ENCODE measurements around the gene HMGB1. TPM values are rescaled to one million over a fixed set of nuclear protein-coding genes. Genes with fewer than 3 reads are reported as not detected.
A peak's percentile ranks its signal among the peaks of the same experiment; 100 is the strongest.

Gene HMGB1
- 313 TPM for total RNA-seq

DNA sequence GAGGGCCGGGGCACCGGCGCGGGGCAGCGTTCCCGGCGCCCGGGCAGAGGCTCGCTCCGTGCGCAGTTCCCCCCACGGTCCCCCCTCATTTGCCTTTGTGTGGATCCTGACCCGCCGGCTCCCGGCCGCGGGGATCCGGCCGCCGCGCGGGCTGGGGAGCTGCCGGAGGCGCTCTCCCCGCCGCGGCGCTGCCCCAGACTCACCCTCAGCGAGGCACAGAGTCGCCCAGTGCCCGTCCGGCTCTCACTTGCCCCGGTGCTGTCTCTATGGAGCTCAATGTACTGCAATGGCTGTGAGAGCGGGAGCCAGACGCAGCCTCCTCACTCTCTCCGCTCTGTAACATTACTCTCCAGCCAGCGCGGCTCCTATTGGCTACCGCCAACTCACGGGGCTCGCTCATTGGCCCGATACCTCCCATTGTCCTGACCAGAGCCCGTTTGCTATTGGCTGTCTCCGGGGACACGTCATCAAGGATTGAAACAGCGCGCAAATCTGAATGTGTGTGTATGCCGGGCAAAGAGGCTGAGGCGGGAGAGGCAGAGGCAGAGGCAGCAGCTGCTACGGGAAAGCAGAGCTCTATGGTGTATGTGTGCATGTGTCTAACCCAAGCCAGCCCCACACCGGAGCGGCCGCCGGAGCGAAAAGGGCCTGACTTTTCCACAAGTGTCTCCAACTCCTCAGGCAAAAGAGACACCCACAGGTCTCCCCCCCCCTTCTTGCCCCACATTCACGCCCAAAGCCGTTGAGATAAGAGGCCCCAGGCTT lies at the start of gene HMGB1:
HMGB1 (minus strand) TSS at position 344 of the 765 bp plus-strand sequence. CDS start 2,256 bp downstream, outside the sequence.
- Histone ChIP-seq H3K4me1 (ENCODE audit: insufficient read depth, low read length) (peaks cover 30% of the 10 kb centered on the region), H3K4me3 (ENCODE audit: low read length) (peak within 1 kb of the TSS; percentile 94), H3K9me3 (ENCODE audit: low read depth, low read length) (no peaks in the 10 kb centered on the region), H3K27me3 (ENCODE audit: insufficient read depth, low read length) (no peaks in the 10 kb centered on the region)

DNA sequence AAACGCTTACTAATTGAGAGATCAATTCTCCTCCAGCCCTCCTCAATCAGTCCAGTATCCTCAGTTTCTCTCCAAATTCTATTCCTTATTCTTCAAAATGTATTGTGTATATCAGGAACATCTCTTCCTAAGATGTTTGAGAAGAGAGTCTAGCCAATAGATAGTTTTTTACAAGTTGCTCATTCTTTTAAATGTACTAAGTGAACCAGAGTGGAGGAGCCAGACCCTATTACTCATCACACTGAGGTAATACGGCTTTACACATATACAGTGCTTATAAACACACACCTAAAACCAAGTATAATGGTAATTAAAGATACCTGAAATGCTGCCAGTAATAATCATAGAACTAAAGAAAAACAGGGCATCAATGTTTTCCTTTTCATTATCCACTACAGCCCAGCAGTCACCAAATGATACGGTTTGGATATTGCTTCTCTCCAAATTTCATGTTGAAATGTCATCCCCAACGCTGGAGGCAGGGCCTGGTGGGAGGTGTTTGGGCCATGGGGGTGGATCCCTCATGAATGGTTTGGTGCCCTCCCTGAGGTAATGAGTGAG lies 45.2 kb upstream of the HMGB1 start:
- H3K9me3 ChIP-seq (ENCODE audit: low read depth, low read length): no peaks in the 10 kb centered on the region
- H3K4me3 ChIP-seq (ENCODE audit: low read length): no peak overlapping the region
- H3K4me1 ChIP-seq (ENCODE audit: insufficient read depth, low read length): no peaks in the 10 kb centered on the region
- H3K27me3 ChIP-seq (ENCODE audit: insufficient read depth, low read length): no peaks in the 10 kb centered on the region

DNA sequence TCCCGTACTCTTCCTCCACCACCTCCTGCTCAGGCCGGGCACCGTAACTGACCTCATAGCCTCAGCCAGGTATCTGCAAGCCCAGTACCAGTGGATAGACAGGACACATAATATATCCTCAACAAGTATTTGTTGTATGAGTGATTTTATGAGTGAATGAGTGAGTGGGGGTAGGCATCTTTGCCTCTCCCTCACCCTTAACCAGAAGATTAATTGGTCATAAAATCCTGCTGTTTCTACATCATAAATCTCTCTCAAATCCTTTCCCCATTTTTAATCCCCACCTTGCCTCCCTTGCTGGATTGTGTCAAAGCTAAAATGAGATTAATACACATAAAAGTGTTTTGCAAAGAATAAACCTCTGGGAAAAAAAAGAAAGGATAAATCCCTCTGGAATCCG lies 44.4 kb upstream of the HMGB1 start:
- H3K27me3 ChIP-seq (ENCODE audit: insufficient read depth, low read length): no peaks in the 10 kb centered on the region
- no peaks in the 10 kb centered on the region for H3K9me3 ChIP-seq (ENCODE audit: low read depth, low read length)
- no peak overlapping the region for H3K4me3 ChIP-seq (ENCODE audit: low read length)
- no peaks in the 10 kb centered on the region for H3K4me1 ChIP-seq (ENCODE audit: insufficient read depth, low read length)

DNA sequence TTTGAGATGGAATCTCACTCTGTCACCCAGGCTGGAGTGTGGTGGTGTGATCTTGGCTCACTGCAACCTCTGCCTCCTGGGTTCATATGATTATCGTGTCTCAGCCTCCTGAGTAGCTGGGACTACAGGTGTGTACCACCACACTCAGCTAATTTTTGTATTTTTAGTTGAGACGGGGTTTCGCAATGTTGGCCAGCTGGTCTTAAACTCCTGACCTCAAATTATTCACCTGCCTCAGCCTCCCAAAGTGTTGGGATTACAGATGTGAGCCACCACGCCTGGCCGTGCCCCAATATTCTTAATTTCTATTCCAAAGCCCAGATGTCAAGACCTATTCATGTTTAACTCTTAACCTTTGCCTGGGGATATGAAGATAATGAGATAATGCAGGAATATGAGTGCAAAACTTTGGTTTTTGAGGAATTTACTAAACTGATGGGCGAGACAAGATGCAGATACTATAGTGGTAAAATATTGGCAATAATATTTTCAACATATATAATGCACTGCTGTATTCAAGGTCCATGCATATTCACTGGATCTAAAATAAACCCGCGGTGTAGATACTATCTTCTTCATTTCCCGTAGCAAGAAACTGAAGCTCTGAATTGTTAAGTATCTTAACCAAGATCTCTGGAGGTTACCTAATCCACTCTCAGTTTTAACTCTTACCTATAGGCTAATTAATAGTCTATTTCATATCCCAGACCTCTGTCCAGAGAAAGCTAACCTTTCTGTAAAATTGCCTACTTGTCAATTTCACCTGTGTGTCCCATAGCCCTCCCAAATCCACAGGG lies 43.7 kb upstream of the HMGB1 start:
- Histone ChIP-seq H3K4me1 (ENCODE audit: insufficient read depth, low read length) (no peaks in the 10 kb centered on the region), H3K27me3 (ENCODE audit: insufficient read depth, low read length) (no peaks in the 10 kb centered on the region), H3K9me3 (ENCODE audit: low read depth, low read length) (no peaks in the 10 kb centered on the region), H3K4me3 (ENCODE audit: low read length) (no peak overlapping the region)

DNA sequence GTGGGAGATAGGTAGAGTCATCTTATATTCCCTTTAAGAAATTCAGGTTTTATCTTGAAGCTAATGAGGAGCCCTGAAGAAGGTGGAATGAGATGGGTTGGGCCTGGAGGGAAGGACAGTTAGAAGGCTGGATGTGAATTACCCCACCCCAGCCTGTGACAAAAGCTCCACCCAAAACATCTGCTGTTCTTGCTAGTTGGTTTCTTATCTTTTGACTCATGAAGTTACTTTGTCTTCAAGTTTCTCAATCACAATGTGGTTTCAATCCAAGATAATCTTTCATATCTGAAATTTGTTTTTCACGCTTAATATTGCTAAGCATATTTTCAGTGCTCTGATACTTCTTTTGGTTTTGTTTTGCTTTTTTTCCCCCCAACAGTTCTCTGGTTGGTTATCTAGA lies 38.3 kb upstream of the HMGB1 start:
- Histone ChIP-seq H3K9me3 (ENCODE audit: low read depth, low read length) (no peaks in the 10 kb centered on the region), H3K4me1 (ENCODE audit: insufficient read depth, low read length) (no peaks in the 10 kb centered on the region), H3K27me3 (ENCODE audit: insufficient read depth, low read length) (no peaks in the 10 kb centered on the region), H3K4me3 (ENCODE audit: low read length) (no peak overlapping the region)

DNA sequence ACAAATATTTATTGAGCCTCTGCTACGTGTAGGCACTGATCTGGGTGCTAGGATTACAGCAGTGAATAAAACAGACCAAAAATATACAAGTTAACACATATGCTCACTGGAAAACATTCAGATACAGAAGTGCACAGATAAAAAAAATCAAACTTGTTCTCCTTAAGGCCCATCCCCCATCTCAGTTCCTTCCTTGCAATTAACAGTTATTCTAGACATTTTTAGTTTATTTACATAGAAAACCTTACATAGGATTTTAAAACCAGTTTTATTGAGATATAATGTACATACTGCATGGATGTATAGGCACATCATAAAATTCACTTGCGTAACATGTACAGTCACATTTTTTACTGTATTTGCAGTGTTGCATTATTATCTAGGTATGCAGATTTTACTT lies 36.5 kb upstream of the HMGB1 start:
- H3K27me3 ChIP-seq (ENCODE audit: insufficient read depth, low read length): no peaks in the 10 kb centered on the region
- H3K4me3 ChIP-seq (ENCODE audit: low read length): no peak overlapping the region
- no peaks in the 10 kb centered on the region for H3K4me1 ChIP-seq (ENCODE audit: insufficient read depth, low read length)
- H3K9me3 ChIP-seq (ENCODE audit: low read depth, low read length): no peaks in the 10 kb centered on the region

DNA sequence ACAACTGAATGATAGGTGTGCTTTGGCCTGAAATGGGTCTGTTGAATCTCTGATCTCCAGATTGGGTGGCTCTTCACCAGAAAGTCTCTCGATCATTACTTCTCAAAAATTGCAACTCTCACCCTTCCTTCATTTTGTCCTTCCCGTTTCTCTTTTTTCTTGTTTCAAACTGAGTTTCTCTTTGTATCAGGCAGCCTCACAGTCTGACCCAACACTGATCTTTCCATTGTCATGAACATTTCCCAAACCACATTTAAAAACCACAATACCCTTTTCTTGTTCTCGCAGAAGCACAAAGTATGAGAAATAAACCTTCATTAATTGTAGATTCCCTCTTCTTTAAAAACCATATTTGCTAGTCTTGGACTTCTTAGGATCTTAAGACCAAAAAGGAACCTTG lies 33.6 kb upstream of the HMGB1 start:
- Histone ChIP-seq H3K9me3 (ENCODE audit: low read depth, low read length) (no peaks in the 10 kb centered on the region), H3K4me3 (ENCODE audit: low read length) (no peak overlapping the region), H3K27me3 (ENCODE audit: insufficient read depth, low read length) (no peaks in the 10 kb centered on the region), H3K4me1 (ENCODE audit: insufficient read depth, low read length) (no peaks in the 10 kb centered on the region)

DNA sequence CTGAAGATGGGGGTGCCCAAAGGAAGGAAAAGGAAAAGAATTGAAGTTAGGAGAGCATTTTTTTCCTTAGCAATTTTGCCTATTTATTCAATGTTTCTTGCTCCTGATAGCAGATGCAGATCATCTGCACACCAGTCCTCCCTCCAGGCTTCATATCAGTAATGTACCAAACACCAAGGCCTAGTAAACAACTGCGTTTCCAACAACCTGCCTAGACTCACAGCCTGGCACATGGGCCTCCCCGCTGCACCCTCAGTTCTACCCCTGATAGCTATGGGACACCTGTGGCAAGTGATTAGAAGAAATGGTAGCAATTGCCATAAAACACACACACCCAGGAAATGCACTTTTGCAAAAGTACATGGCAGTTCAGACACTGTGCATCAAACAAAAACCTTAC lies 30.4 kb upstream of the HMGB1 start:
- Histone ChIP-seq H3K9me3 (ENCODE audit: low read depth, low read length) (no peaks in the 10 kb centered on the region), H3K4me1 (ENCODE audit: insufficient read depth, low read length) (no peaks in the 10 kb centered on the region), H3K4me3 (ENCODE audit: low read length) (no peak overlapping the region), H3K27me3 (ENCODE audit: insufficient read depth, low read length) (no peaks in the 10 kb centered on the region)

DNA sequence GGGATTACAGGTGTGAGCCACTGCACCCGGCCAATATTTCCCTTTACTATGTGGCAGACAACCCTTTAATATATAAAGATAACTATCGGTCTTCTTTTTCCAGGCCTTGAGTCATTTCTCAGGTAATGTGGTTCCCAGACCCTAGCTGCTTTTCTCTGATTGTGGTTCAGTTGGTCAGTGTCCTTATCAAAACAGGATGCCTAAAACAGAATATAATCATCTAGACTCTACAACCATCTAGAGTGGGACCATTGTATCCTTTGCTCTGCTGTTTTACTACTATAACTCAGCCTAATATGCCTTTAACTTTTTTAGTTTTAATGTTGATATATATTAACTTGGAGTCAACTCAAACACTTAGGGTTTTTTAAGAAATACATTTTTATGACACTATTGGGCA lies 30.0 kb upstream of the HMGB1 start:
- no peaks in the 10 kb centered on the region for H3K27me3 ChIP-seq (ENCODE audit: insufficient read depth, low read length)
- H3K9me3 ChIP-seq (ENCODE audit: low read depth, low read length): no peaks in the 10 kb centered on the region
- no peak overlapping the region for H3K4me3 ChIP-seq (ENCODE audit: low read length)
- H3K4me1 ChIP-seq (ENCODE audit: insufficient read depth, low read length): no peaks in the 10 kb centered on the region

DNA sequence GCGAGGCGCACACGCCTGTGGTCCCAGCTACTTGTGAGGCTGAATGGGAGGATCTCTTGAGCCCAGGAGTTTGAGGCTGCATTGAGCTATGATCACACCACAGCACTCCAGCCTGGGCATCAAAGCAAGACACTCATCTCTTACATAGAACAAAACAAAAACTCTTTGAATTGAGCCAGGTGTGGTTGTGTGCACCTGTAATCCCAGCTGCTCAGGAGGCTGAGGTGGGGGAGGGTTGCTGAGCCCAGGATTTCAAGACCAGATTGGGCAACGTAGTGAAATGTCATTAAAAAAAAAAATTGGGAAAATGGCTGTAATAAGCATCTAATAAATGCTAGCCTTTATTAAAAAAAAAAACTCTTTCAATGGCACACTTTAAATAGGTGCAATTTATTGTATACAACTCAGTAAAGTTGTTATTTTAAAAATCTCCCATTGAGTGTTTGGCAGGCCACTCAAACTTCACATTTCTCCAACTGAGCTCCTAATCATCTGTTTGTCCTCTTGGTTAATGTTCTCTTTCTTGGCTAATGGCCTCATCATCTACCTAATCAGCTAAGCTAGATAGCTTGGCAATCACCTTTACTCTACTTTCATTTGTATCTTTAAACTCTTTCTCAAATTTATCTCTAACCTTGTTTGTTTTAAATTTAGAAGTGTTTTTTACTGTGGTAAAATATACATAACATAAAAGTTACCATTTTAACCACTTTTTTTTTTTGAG lies 28.1 kb upstream of the HMGB1 start:
- H3K4me1 ChIP-seq (ENCODE audit: insufficient read depth, low read length): no peaks in the 10 kb centered on the region
- no peaks in the 10 kb centered on the region for H3K27me3 ChIP-seq (ENCODE audit: insufficient read depth, low read length)
- no peaks in the 10 kb centered on the region for H3K9me3 ChIP-seq (ENCODE audit: low read depth, low read length)
- no peak overlapping the region for H3K4me3 ChIP-seq (ENCODE audit: low read length)

DNA sequence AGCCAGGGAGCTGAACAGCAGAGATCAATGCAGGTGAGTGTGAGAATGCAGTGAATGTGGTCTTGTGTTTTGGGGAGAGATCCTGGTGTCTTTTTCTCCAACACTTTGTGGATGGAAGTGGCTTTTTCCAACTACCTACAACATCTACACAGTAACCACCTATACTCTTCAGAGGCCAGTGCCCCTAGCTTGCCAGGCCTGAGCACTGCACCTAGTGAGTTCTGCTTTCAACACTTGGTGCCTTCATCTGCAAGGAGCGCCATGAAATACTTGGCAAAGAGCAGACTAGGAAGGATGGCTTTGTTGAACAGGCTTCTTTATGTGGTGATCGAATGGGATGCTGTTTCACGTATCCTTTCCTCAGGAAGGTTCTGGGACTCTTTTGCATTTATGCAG lies 21.3 kb upstream of the HMGB1 start:
- H3K27me3 ChIP-seq (ENCODE audit: insufficient read depth, low read length): no peaks in the 10 kb centered on the region
- no peaks in the 10 kb centered on the region for H3K4me1 ChIP-seq (ENCODE audit: insufficient read depth, low read length)
- no peaks in the 10 kb centered on the region for H3K9me3 ChIP-seq (ENCODE audit: low read depth, low read length)
- no peak overlapping the region for H3K4me3 ChIP-seq (ENCODE audit: low read length)

DNA sequence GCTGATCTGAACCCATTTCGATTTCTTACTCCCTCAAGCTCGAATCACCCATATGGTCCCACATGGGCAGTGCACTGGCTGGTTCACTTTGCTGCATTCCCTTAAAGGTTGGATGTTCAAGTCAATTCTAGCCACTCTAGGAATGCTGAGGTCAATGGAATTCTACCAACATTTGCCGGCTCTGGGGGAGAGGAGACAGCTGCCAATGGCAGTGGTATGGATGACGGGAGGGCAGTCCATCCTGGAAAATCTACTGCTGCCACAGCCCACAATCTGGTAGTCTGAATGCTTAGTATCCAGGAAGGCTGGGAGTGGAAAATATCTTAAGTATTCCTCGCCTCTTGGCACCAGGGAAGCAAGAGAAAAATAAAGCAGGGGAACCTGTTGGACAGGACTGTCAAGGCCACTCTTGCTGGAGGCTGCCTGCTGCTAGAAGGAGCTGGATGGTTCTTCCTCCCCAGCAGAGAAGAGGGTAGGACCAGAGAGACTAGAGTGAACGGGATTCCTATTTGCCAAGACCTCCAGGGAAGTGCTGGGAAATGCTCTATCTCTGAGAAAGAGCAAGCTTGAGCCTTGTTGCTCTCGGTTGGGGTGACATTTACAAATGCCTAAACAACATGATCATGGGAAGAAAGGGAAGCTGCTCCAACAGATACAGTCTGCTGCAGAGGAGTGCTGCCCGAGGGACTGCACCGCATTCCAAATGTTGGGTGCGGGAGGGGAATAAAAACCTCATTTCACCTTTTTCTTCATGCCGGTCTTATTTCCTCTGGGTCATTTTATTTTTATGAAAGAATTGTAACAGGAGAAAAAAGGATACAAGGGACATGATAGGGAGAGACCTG lies 20.7 kb upstream of the HMGB1 start:
- Histone ChIP-seq H3K9me3 (ENCODE audit: low read depth, low read length) (no peaks in the 10 kb centered on the region), H3K4me3 (ENCODE audit: low read length) (no peak overlapping the region), H3K4me1 (ENCODE audit: insufficient read depth, low read length) (no peaks in the 10 kb centered on the region), H3K27me3 (ENCODE audit: insufficient read depth, low read length) (no peaks in the 10 kb centered on the region)

DNA sequence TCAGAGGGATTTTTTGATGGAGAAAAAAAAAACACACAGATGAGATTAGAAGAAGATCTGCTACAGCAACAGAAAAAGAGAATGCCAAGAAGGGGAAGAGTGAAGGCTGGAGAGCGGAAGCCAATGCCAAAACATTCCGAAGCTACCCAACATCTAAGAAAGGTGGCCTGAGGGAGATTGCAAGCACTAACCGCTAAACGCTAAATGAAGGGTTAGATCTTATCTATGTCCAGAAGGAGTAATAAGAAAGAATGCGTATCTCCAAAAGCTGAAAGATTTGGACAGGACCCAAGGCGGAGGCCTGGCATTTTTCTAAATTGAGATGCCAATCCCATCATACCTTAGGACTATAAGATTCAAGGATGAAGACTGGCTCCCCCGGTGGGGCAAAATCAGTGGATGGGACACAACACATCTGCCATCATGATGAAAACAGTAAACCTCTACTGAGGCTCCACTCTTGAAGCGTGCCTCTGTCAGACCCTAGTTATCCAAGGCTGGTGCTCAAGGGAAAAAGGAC lies 15.6 kb upstream of the HMGB1 start:
- Histone ChIP-seq H3K4me3 (ENCODE audit: low read length) (no peak overlapping the region), H3K9me3 (ENCODE audit: low read depth, low read length) (no peaks in the 10 kb centered on the region), H3K27me3 (ENCODE audit: insufficient read depth, low read length) (no peaks in the 10 kb centered on the region), H3K4me1 (ENCODE audit: insufficient read depth, low read length) (peaks cover 8% of the 10 kb centered on the region)

DNA sequence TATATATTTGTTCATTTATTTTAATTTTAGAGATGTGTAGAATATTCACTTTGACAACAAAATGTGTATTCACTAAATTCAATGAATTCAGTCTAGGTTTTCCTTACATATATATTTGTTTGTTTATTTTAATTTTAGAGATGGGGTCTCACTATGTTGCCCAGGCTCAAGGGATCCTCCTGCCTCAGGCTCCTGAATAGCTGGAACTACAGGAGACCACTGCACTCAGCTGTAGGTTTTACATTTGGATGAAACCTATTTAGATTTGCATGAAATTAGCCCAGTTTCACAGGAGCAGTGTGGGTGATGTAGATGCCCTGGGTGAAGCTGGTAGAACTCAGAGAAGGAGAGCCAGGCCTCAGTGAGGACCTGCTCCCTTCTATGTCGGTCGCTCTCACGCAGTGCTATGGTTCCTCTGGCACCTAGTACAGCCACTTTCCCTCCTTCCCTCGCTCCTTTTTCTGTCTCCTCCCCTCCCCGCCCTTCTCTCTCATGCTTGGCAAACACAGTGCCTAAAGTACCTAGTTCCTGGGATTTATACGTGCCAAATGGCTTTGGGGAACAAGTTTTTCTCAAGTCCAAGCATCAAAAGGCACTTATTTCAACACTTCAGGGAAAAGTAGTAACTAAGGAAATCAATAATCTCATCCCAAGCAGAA lies 14.7 kb upstream of the HMGB1 start:
- no peak overlapping the region for H3K4me3 ChIP-seq (ENCODE audit: low read length)
- peaks cover 8% of the 10 kb centered on the region for H3K4me1 ChIP-seq (ENCODE audit: insufficient read depth, low read length)
- H3K27me3 ChIP-seq (ENCODE audit: insufficient read depth, low read length): no peaks in the 10 kb centered on the region
- H3K9me3 ChIP-seq (ENCODE audit: low read depth, low read length): no peaks in the 10 kb centered on the region
